Sciatic nerve (tissue), 2 donors: ENCODE data around the gene SLC12A7. TPM values are rescaled to one million over a fixed set of nuclear protein-coding genes. Genes with fewer than 3 reads are reported as not detected.
"Not testable (repeated sequence)": the region's sequence is repeated elsewhere in the genome, so short reads cannot be mapped to it uniquely, and the experiment has no call there.

ENCODE experiments used
- ATAC-seq: fragments of 200-7000 bp; cut with Tn5 transposase; one replicate; pipeline ENCODE4 v1.9.1; 2020; ENCODE audit warnings: mild to moderate bottlenecking, moderate library complexity
- DNase-seq: peaks from one replicate; pipeline ENCODE4 v3.0.0-alpha.2; 2020; ENCODE audit warnings: low spot score
- intact Hi-C: fragments of 100-400 bp; cut with DNase I; formaldehyde crosslinking; loops from one replicate; pipeline ENCODE4 v1.14.2; 2022
- total RNA-seq: library from RNA; stranded (reverse); fragmentation: NEBNext Ultra II Directional; extraction: Animal tissue kit (Norgen Biotek cat#: 25700); gene quantifications from one replicate; pipeline ENCODE4 v1.2.1, GENCODE V29; 2021
- donor health status: DM: no; HTN: no; CAD: no.
- donor health status: DM: no; HTN: no; CAD: no.

Gene SLC12A7
- total RNA-seq, 1 donor from 2014 or later, result 31.7 TPM

GRCh38 chr5:1129711-1130055, 17.8 kb upstream of the SLC12A7 start:
- ATAC-seq, result no peak
- DNase-seq, result no peak
- intact Hi-C loops, result no loop called here

DNA sequence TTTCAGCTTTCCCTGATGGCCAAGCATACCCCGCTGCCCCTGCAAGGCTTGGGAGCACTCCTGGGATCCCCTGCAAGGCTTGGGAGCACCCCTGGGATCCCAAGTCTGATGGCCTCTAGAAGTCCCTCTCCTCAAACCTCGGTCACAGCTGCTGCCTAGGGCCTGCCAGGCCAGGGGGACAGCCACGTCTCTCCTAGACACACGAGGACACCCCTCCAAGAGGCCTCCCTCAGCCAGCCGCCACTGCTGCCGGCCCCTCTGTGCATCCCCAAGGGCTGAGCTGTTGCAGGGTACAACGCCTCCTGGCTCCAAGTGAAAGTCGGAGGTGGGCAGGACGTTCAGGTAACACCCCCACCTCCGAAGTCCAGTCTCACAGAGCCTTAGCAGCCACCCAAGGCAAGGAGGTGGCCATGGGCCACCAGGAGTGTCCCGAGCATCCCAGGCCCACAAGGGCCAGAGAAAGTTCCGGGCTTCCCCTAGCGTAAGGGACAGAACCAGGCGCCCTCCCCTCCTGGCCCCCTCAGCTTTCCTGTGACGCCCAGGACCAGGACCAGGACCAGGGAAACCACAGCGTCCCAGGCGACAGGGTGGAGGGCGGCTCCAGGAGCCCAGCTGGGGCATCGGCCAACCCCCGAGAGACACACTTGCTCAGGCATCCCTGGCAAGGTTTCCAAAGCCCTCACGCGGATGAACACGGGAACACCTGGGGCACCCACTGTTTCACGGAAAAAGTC, 17.3 kb upstream of the SLC12A7 start:
- DNase-seq, result no peak
- intact Hi-C loops, result no loop called here
- no peak for ATAC-seq

DNA sequence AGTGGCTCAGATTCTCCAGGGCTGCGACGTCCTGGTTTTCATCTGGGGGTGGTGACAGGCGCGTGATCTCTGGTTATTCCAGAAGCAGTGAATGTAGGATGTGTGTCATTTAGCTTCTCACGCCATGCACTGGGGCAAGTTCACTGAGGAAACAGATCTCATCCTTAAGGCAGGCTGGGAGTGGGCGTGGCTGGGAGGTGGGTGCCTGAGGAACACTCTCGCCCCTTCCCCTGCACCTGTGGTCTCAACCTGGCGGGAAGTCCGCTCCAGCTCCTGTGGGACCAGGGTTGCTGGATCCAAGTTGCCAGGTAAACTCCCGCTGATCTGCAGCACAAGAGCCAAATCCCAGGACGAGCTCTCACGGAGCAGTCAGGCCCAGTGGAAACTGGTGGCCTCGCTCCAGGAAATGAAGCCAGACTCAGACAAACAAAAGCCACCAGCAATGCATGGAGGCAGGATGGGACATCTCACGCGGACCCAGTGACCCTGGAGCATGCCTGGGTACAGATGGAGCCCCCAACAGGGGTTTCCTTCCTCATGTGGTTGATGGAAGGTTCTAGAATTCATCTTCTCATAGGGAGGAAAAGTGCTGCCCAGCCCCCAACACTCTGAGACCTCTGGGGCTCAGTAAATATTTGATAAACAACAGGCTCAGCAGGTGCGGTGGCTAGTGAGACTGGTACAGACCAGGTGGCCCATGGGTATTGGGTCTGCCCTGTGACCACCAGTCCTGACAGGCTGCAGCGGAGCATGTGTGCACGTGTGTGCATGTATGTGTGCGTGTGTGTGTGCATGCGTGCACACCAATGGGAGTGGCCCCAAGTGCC, 16.3 kb upstream of the SLC12A7 start:
- ATAC-seq (no peak), DNase-seq (no peak)
- intact Hi-C loops, result no loop called here

DNA sequence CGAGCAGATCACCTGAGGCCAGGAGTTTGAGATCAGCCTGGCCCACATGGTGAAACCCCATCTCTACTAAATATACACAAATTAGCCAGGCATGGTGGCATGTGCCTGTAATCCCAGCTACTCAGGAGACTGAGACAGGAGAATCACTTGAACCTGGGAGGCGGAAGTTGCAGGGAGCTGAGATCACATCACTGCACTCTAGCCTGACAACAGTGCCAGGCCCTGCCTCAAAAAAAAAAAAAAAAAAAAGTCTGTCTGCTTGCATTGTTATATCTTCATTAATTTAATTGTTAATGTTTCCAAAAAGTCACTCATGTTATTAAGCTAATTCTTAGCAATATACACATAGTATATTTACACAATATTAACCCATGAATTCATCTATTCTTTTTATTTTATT, 13.8 kb upstream of the SLC12A7 start:
- ATAC-seq, DNase-seq: not testable (repeated sequence)

DNA sequence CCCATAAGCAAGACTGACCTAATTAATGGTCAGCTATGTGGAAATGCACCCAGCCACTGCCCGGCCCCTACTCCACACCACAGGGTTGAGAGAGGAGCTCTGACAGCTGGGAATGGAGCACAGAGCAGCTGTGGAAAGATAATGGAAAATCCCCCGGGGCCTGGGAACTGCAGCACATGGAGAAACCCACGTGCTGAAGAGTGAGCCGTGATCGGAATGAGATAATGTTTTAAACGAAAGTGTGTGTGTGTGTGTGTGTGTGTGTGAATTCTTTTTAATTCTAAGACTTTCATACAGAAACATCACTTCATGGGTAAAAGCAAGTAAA, 13.1 kb upstream of the SLC12A7 start:
- DNase-seq (no peak), ATAC-seq (peak; percentile 94)
- intact Hi-C loops, result no loop called here

More for the DNA sequence above, 13.8 kb upstream of the SLC12A7 start:
- intact Hi-C loops, result not testable (repeated sequence)

- intact Hi-C loops, result no loop called here
- DNase-seq, result no peak
- ATAC-seq, result peak; percentile 57
Measured at GRCh38 chr5:1124205-1125029, 12.6 kb upstream of the SLC12A7 start.

GRCh38 chr5:1123418-1124147, 11.7 kb upstream of the SLC12A7 start:
- no peak for ATAC-seq
- intact Hi-C loops, result no loop called here
- DNase-seq, result no peak

- intact Hi-C loops, result no loop called here
- no peak for ATAC-seq
- DNase-seq, result no peak
Measured at GRCh38 chr5:1122511-1123294, 10.8 kb upstream of the SLC12A7 start.

GRCh38 chr5:1121891-1122290, 10.0 kb upstream of the SLC12A7 start:
- intact Hi-C loops, result no loop called here
- ATAC-seq (no peak), DNase-seq (no peak)

- no peak for DNase-seq
- ATAC-seq, result no peak
- intact Hi-C loops, result no loop called here
Measured at GRCh38 chr5:1121044-1121443, 9.2 kb upstream of the SLC12A7 start.

GRCh38 chr5:1120236-1120999, 8.6 kb upstream of the SLC12A7 start:
- DNase-seq (no peak), ATAC-seq (no peak)
- intact Hi-C loops, result no loop called here

GRCh38 chr5:1119312-1119831, 7.5 kb upstream of the SLC12A7 start:
- DNase-seq (no peak), ATAC-seq (no peak)
- intact Hi-C loops, result no loop called here

DNA sequence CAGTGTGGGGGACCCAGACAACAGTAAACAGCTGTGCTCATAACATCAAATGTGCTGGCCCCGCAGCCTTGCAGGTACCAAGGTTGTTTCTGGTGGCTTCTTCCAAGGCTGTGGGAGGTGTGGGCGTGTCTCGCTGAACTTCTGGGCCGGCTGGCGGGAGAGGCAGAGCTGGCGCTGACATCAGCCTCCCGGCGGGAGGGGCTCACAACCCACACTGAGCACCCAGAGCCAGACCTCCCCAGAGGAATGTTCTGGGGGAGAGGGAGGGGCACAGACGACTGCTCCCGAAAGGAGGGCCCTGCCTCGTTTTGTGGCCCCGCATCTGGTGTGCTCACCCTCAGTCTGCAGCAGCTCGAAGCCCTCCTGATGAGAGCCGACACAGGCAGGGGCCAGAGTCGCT, 6.9 kb upstream of the SLC12A7 start:
- ATAC-seq (peak; percentile 18), DNase-seq (no peak)
- intact Hi-C loops, result no loop called here

DNA sequence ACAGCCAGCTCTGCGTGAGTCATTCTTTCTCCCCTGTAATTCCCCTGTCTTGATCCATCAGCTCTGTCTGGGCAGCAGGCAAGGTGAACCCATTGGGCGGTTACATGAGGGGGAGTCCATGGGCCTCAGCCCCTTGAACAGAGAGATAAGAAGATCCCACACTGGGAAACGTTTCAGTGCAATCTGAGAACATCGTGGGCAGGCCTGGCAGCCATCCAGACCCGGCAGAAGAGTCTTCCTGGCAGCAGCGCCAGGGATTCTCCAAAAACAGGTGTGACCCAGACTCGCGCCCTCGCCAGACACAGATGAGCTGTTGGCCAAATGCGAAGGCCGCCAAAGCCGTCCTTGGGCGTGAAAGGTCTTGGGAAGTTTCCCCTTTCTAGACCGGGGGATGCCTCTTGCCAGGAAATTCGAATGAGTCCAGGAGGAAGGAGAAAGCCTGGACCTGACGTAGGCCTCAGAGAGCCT, 6.4 kb upstream of the SLC12A7 start:
- intact Hi-C loops, result no loop called here
- ATAC-seq, result peak; percentile 54
- DNase-seq, result no peak

DNA sequence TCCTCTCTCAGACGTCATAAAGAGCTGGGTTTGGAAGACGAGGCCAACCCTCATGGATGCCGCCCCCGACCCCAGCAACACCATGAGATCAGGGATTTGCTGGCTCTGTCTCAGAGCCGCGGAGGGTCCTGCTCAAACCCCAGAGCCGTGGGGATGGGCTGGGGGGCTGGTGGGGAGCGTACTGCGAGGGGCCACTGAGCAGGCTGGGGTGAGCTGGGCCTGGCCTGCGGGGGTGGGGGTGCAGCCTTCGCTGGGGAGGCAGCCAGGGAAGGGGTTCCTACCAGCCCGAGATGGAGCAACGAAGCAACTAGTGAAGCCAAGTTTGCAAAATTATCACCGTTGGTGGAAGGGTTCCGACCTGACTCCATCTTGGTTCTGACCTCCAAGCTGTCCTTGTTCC, 5.1 kb upstream of the SLC12A7 start:
- no peak for DNase-seq
- no peak for ATAC-seq
- intact Hi-C loops, result no loop called here

- ATAC-seq, result no peak
- no peak for DNase-seq
- intact Hi-C loops, result no loop called here
Measured at GRCh38 chr5:1116109-1116740, 4.4 kb upstream of the SLC12A7 start.
